ENCODE measurements around the gene KIAA1671.

DNA sequence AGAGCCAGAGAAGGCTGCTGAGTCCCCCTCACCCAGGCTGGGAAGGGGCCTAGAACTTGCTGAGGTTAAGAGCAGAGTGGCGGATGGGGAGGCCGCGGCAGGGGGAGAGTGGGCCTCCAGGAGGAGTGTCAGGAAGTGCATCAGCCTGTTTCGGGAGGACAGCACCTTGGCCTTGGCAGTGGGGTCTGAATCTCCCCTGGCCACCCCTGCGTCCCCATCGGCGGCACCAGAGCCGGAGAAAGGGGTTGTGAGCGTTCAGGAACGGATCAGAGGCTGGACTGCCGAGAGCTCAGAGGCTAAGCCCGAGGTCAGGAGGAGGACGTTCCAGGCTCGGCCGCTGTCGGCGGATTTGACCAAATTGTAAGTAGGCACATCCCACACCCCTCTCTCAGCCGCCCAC lies 76.7 kb downstream of the KIAA1671 start:
- TF ChIP-seq, protein P1, sequence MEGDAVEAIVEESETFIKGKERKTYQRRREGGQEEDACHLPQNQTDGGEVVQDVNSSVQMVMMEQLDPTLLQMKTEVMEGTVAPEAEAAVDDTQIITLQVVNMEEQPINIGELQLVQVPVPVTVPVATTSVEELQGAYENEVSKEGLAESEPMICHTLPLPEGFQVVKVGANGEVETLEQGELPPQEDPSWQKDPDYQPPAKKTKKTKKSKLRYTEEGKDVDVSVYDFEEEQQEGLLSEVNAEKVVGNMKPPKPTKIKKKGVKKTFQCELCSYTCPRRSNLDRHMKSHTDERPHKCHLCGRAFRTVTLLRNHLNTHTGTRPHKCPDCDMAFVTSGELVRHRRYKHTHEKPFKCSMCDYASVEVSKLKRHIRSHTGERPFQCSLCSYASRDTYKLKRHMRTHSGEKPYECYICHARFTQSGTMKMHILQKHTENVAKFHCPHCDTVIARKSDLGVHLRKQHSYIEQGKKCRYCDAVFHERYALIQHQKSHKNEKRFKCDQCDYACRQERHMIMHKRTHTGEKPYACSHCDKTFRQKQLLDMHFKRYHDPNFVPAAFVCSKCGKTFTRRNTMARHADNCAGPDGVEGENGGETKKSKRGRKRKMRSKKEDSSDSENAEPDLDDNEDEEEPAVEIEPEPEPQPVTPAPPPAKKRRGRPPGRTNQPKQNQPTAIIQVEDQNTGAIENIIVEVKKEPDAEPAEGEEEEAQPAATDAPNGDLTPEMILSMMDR (IDR thresholded peaks at IDR 0.05; ENCODE audit: poor library complexity, severe bottlenecking), result no peak
- TF ChIP-seq EP300 (conservative IDR thresholded peaks at IDR 0.05; ENCODE audit: poor library complexity, severe bottlenecking) (no peak), POLR2AphosphoS5 (IDR thresholded peaks at IDR 0.05) (no peak), TAF1 (IDR thresholded peaks at IDR 0.05; ENCODE audit: low read depth) (no peak), EZH2 (IDR thresholded peaks at IDR 0.05; ENCODE audit: borderline replicate concordance, insufficient read depth, low read length, poor library complexity, severe bottlenecking) (no peak), MXI1 (conservative IDR thresholded peaks at IDR 0.05; ENCODE audit: poor library complexity, severe bottlenecking) (no peak)
- TF ChIP-seq, protein P2, sequence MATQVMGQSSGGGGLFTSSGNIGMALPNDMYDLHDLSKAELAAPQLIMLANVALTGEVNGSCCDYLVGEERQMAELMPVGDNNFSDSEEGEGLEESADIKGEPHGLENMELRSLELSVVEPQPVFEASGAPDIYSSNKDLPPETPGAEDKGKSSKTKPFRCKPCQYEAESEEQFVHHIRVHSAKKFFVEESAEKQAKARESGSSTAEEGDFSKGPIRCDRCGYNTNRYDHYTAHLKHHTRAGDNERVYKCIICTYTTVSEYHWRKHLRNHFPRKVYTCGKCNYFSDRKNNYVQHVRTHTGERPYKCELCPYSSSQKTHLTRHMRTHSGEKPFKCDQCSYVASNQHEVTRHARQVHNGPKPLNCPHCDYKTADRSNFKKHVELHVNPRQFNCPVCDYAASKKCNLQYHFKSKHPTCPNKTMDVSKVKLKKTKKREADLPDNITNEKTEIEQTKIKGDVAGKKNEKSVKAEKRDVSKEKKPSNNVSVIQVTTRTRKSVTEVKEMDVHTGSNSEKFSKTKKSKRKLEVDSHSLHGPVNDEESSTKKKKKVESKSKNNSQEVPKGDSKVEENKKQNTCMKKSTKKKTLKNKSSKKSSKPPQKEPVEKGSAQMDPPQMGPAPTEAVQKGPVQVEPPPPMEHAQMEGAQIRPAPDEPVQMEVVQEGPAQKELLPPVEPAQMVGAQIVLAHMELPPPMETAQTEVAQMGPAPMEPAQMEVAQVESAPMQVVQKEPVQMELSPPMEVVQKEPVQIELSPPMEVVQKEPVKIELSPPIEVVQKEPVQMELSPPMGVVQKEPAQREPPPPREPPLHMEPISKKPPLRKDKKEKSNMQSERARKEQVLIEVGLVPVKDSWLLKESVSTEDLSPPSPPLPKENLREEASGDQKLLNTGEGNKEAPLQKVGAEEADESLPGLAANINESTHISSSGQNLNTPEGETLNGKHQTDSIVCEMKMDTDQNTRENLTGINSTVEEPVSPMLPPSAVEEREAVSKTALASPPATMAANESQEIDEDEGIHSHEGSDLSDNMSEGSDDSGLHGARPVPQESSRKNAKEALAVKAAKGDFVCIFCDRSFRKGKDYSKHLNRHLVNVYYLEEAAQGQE (IDR thresholded peaks at IDR 0.05; ENCODE audit: borderline replicate concordance), result no peak
